A673 (cell line): ENCODE measurements around the gene SMIM36. TPM values are rescaled to one million over a fixed set of nuclear protein-coding genes. Genes with fewer than 3 reads are reported as not detected.
"Not testable (repeated sequence)": the region's sequence is repeated elsewhere in the genome, so short reads cannot be mapped to it uniquely, and the experiment has no call there.

ENCODE experiments used
- BruUV-seq: library from RNA; stranded (reverse); fragments of 400-500 nt; replicated peaks from 2 replicates; lab custom pipeline; 2021; lab: Mats Ljungman, UMichigan
- CTCF ChIA-PET: fragments of 300-600 bp; sonication (Branson Sonifier 250); formaldehyde crosslinking; loops from one replicate; lab custom pipeline; 2022; ENCODE audit warnings: antibody characterized with exemption; lab: Charles Lee
- POLR2A ChIA-PET: fragments of 300-600 bp; sonication (Branson Sonifier 250); formaldehyde crosslinking; loops from one replicate; lab custom pipeline; 2022; ENCODE audit warnings: antibody characterized with exemption; ENCODE audit not compliant: low non-redundant PET; lab: Charles Lee
- DNase-seq: peaks from one replicate; pipeline ENCODE4 v3.0.0-alpha.2; 2015; ENCODE audit warnings: low spot score
- H3K27ac ChIP-seq: fragments of 200-600 bp; sonication (generic); 2 replicates; pipeline ENCODE4 v1.5.1; 2016; ENCODE audit warnings: mixed run types, low read depth, mild to moderate bottlenecking, mixed read lengths, antibody characterized with exemption, low read length; ENCODE audit not compliant: poor library complexity, severe bottlenecking
- H3K27me3 ChIP-seq: fragments of 200-600 bp; sonication (generic); replicated peaks from 2 replicates; pipeline ENCODE4 v1.6.1; 2017; ENCODE audit warnings: mixed run types, low read depth, mild to moderate bottlenecking, mixed read lengths, antibody characterized with exemption, low read length; ENCODE audit not compliant: insufficient read depth, poor library complexity
- H3K36me3 ChIP-seq: fragments of 200-600 bp; sonication (generic); 2 replicates; pipeline ENCODE4 v1.6.1; 2016; ENCODE audit warnings: mixed run types, mild to moderate bottlenecking, mixed read lengths, antibody characterized with exemption, low read length; ENCODE audit not compliant: insufficient read depth, poor library complexity, severe bottlenecking
- H3K4me1 ChIP-seq: fragments of 200-600 bp; sonication (generic); 2 replicates; pipeline ENCODE4 v1.6.1; 2017; ENCODE audit warnings: mixed run types, mild to moderate bottlenecking, mixed read lengths, antibody characterized with exemption, low read length; ENCODE audit not compliant: insufficient read depth, poor library complexity, severe bottlenecking
- H3K4me3 ChIP-seq: fragments of 200-600 bp; sonication (generic); 2 replicates; pipeline ENCODE4 v1.5.1; 2016; ENCODE audit warnings: low read depth, mixed run types, mild to moderate bottlenecking, mixed read lengths, low read length; ENCODE audit not compliant: poor library complexity, severe bottlenecking
- H3K9me3 ChIP-seq: fragments of 200-600 bp; sonication (generic); 2 replicates; pipeline ENCODE4 v1.6.1; 2016; ENCODE audit warnings: mixed run types, low read depth, mild to moderate bottlenecking, mixed read lengths, antibody characterized with exemption, low read length; ENCODE audit not compliant: poor library complexity, severe bottlenecking
- CTCF ChIP-seq: fragments of 300-800, 200-600 bp; sonication (generic); conservative IDR thresholded peaks from 2 replicates; pipeline ENCODE4 v1.5.1; 2017; ENCODE audit warnings: low read depth, mild to moderate bottlenecking, antibody characterized with exemption, low read length, moderate library complexity, mixed read lengths
- EZH2 ChIP-seq: fragments of 200-600 bp; sonication (generic); IDR thresholded peaks from 2 replicates; pipeline ENCODE4 v1.6.1; 2017; ENCODE audit warnings: borderline replicate concordance, low read depth, mild to moderate bottlenecking, mixed read lengths, antibody characterized with exemption, low read length; ENCODE audit not compliant: poor library complexity, severe bottlenecking
- intact Hi-C: fragments of 100-400 bp; cut with micrococcal nuclease; formaldehyde crosslinking; loops from one replicate; pipeline ENCODE4 v1.10.0; 2022; ENCODE audit not compliant: unreplicated experiment
- total RNA-seq: library from RNA; stranded (reverse); gene quantifications from 2 replicates; pipeline ENCODE4 v1.2.3, GENCODE V29; 2021

Gene SMIM36
- total RNA-seq, 1 experiment from 2014 or later, result not detected

GRCh38 chr17:55424893-55425540 is 86.2 kb downstream of the SMIM36 start:
- Histone ChIP-seq H3K27me3 (peaks cover 11% of the 10 kb centered on the region), H3K4me1 (peaks cover 11% of the 10 kb centered on the region), H3K4me3 (no peak overlapping the region), H3K36me3 (no peaks in the 10 kb centered on the region), H3K9me3 (no peaks in the 10 kb centered on the region), H3K27ac (no peak overlapping the region)
- no peak for DNase-seq
- ChIA-PET POLR2A (interaction anchor here (0.8 kb wide), 1 partner anchor 41 kb away, joined by 4 read pairs; no protein-coding TSS in a partner anchor), CTCF (no interaction called here)
- intact Hi-C loops, result no loop called here
- TF ChIP-seq CTCF (no peak), EZH2 (no peak)
- BruUV-seq, result no TSS peak

- POLR2A ChIA-PET, result interaction anchor here (0.6 kb wide), 1 partner anchor 234 kb away, joined by 3 read pairs; no protein-coding TSS in a partner anchor
- Histone ChIP-seq H3K4me3 (no peak overlapping the region), H3K36me3 (no peaks in the 10 kb centered on the region), H3K27ac (no peak overlapping the region), H3K9me3 (no peaks in the 10 kb centered on the region), H3K27me3 (peaks cover 11% of the 10 kb centered on the region), H3K4me1 (peaks cover 13% of the 10 kb centered on the region)
- no TSS peak for BruUV-seq
- intact Hi-C loops, result no loop called here
- no peak for DNase-seq
- CTCF ChIA-PET, result no interaction called here
- TF ChIP-seq EZH2 (no peak), CTCF (no peak)
These were observed 87.7 kb downstream of the SMIM36 start for GRCh38 chr17:55423535-55423934.

GRCh38 chr17:55422828-55423164 is 88.5 kb downstream of the SMIM36 start:
- POLR2A ChIA-PET, BruUV-seq, H3K4me3 ChIP-seq, H3K36me3 ChIP-seq, H3K9me3 ChIP-seq, intact Hi-C loops, DNase-seq, CTCF ChIA-PET, H3K27ac ChIP-seq: not testable (repeated sequence)
- peaks cover 13% of the 10 kb centered on the region for H3K4me1 ChIP-seq
- H3K27me3 ChIP-seq, result peaks cover 11% of the 10 kb centered on the region
